ENCODE measurements around the gene UBE2E2.

- TF ChIP-seq TEAD1 (CRISPR knock-in tag; IDR thresholded peaks at IDR 0.05), result no peak
- no peak for TF ChIP-seq ELF4 (CRISPR knock-in tag; IDR thresholded peaks at IDR 0.05; ENCODE audit: low read depth)
- TF ChIP-seq CTCF (IDR thresholded peaks at IDR 0.05), result no peak
- no peak for TF ChIP-seq TEAD4 (CRISPR knock-in tag; IDR thresholded peaks at IDR 0.05)
- TF ChIP-seq E2F1 (CRISPR knock-in tag; IDR thresholded peaks at IDR 0.05), result no peak
- no peak for TF ChIP-seq STAT6 (CRISPR knock-in tag; conservative IDR thresholded peaks at IDR 0.05; ENCODE audit: low read depth)
- TF ChIP-seq, protein P1, sequence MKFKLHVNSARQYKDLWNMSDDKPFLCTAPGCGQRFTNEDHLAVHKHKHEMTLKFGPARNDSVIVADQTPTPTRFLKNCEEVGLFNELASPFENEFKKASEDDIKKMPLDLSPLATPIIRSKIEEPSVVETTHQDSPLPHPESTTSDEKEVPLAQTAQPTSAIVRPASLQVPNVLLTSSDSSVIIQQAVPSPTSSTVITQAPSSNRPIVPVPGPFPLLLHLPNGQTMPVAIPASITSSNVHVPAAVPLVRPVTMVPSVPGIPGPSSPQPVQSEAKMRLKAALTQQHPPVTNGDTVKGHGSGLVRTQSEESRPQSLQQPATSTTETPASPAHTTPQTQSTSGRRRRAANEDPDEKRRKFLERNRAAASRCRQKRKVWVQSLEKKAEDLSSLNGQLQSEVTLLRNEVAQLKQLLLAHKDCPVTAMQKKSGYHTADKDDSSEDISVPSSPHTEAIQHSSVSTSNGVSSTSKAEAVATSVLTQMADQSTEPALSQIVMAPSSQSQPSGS (CRISPR knock-in tag; IDR thresholded peaks at IDR 0.05; ENCODE audit: borderline replicate concordance, low read depth), result no peak
- TF ChIP-seq, protein P2, sequence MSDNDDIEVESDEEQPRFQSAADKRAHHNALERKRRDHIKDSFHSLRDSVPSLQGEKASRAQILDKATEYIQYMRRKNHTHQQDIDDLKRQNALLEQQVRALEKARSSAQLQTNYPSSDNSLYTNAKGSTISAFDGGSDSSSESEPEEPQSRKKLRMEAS (CRISPR knock-in tag; IDR thresholded peaks at IDR 0.05), result no peak
- no peak for TF ChIP-seq EMX1 (CRISPR knock-in tag; IDR thresholded peaks at IDR 0.05)
- TF ChIP-seq ZNF512 (CRISPR knock-in tag; IDR thresholded peaks at IDR 0.05; ENCODE audit: borderline replicate concordance), result no peak
Measured at GRCh38 chr3:23258110-23258509, 55.0 kb downstream of the UBE2E2 start.

Measured in WTC11 (cell line).